ENCODE results near the gene KCNF1. TPM values are rescaled to one million over a fixed set of nuclear protein-coding genes. Genes with fewer than 3 reads are reported as not detected.

Gene KCNF1
- total RNA-seq, 2 experiments from 2014 or later = not detected

DNA sequence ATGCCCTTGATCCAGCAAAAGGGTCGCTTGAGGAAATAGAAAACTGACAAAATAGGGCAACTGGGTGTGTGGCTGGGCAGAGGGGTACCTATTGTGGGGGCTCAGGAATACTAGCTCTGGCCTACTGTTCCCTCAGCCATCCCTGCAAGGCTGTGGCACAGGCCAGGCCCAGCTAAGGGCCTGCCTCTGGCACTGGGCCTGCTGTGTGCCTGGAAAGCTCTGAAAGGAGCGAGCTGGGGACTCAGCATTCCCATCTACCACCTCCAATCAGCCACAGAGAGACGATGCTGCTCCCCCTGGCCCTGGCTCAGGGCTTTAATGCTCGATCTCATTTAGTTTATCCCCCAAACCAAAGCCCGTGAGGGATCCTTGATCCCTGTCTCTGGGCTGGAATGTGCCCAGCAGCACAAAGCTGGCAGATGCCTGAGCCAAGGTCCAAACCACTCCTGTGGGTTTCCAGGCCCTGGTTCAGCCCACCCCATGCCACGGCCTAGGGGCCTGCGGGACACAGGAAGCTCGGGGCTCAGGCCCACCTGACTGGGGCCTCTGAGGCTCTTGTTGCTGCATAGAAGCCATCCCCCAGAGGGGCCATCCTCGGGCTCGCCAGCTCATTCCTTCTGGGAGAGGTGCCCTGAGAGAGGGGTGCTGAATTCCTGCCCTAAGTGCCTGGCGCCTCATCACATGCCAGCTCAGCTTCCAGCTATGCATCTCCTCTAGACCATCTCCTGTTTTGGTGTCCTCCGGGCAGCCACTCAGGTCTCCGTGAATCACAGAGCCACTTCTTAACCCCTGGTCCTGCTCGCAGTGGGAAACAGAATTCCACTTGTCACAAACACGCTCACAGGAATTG, 43.0 kb upstream of the KCNF1 start:
- no TSS peak for BruUV-seq (replicated peaks)
- Histone ChIP-seq H3K9me2 (ENCODE audit: insufficient read depth, low read length) (no peaks in the 10 kb centered on the region), H3K27ac (ENCODE audit: low read depth, low read length, poor library complexity, severe bottlenecking) (no peak overlapping the region), H3K4me2 (ENCODE audit: low read length) (no peak overlapping the region), H3K79me2 (ENCODE audit: insufficient read depth, low read depth, low read length) (no peaks in the 10 kb centered on the region), H3K36me3 (ENCODE audit: insufficient read depth, low read length) (no peaks in the 10 kb centered on the region), H3K4me1 (ENCODE audit: insufficient read depth, low read length, poor library complexity, severe bottlenecking) (no peaks in the 10 kb centered on the region), H3K4me3 (ENCODE audit: low read depth, low read length, poor library complexity, severe bottlenecking) (no peak overlapping the region), H2AFZ (ENCODE audit: low read length) (no peak overlapping the region), H4K20me1 (ENCODE audit: insufficient read depth, low read length) (no peaks in the 10 kb centered on the region), H3K9me3 (ENCODE audit: low read length) (no peaks in the 10 kb centered on the region)
- TF ChIP-seq EZH2phosphoT487 (IDR thresholded peaks at IDR 0.05; ENCODE audit: borderline replicate concordance, low read depth, low read length) = no peak
- TF ChIP-seq, protein P1, sequence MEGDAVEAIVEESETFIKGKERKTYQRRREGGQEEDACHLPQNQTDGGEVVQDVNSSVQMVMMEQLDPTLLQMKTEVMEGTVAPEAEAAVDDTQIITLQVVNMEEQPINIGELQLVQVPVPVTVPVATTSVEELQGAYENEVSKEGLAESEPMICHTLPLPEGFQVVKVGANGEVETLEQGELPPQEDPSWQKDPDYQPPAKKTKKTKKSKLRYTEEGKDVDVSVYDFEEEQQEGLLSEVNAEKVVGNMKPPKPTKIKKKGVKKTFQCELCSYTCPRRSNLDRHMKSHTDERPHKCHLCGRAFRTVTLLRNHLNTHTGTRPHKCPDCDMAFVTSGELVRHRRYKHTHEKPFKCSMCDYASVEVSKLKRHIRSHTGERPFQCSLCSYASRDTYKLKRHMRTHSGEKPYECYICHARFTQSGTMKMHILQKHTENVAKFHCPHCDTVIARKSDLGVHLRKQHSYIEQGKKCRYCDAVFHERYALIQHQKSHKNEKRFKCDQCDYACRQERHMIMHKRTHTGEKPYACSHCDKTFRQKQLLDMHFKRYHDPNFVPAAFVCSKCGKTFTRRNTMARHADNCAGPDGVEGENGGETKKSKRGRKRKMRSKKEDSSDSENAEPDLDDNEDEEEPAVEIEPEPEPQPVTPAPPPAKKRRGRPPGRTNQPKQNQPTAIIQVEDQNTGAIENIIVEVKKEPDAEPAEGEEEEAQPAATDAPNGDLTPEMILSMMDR (conservative IDR thresholded peaks at IDR 0.05; ENCODE audit: low read length) = no peak
- POLR2A ChIA-PET = interaction anchor here (0.7 kb wide), 1 partner anchor 59 kb away, joined by 4 read pairs; no protein-coding TSS in a partner anchor
- intact Hi-C loops (cut with micrococcal nuclease; ENCODE audit: unreplicated experiment) = no loop called here
- DNase-seq (ENCODE audit: low spot score) = no peak
- CTCF ChIA-PET (ENCODE audit: unreplicated experiment) = no interaction called here

DNA sequence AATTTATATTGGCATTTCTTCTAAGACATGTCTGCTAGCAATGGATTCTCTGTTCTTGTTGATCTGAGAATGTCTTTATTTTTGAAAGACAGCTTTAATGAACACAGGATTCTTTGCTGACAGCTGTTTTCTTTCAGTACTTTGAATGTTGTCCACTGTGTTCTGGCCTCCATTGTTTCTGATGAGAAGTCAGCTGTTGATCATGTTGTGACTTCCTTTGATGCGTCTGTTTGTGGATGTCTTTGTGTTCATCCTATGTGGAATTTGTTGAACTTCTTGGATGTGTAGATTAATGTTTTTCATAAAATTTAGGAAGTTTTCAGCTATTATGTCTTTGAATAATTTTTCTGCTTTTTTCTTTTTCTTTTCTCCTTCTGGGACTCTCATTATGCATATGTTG, 39.8 kb upstream of the KCNF1 start:
- BruUV-seq (replicated peaks) = no TSS peak
- no peak for DNase-seq (ENCODE audit: low spot score)
- no peaks in the 10 kb centered on the region for H3K9me3 ChIP-seq (ENCODE audit: low read length)
- H3K4me2 ChIP-seq (ENCODE audit: low read length) = no peak overlapping the region
- no peak overlapping the region for H3K4me3 ChIP-seq (ENCODE audit: low read depth, low read length, poor library complexity, severe bottlenecking)
- POLR2A ChIA-PET = interaction anchor here (0.6 to 0.7 kb wide), 3 partner anchors 10 to 28 kb away, joined by 4 to 5 read pairs (median 5); no protein-coding TSS in a partner anchor
- H3K36me3 ChIP-seq (ENCODE audit: insufficient read depth, low read length) = no peaks in the 10 kb centered on the region
- CTCF ChIA-PET (ENCODE audit: unreplicated experiment) = no interaction called here
- H3K79me2 ChIP-seq (ENCODE audit: insufficient read depth, low read depth, low read length) = no peaks in the 10 kb centered on the region
- intact Hi-C loops (cut with micrococcal nuclease; ENCODE audit: unreplicated experiment) = no loop called here
- H3K27ac ChIP-seq (ENCODE audit: low read depth, low read length, poor library complexity, severe bottlenecking) = no peak overlapping the region
- H3K9me2 ChIP-seq (ENCODE audit: insufficient read depth, low read length) = no peaks in the 10 kb centered on the region
- no peak overlapping the region for H2AFZ ChIP-seq (ENCODE audit: low read length)
- H3K4me1 ChIP-seq (ENCODE audit: insufficient read depth, low read length, poor library complexity, severe bottlenecking) = no peaks in the 10 kb centered on the region
- H4K20me1 ChIP-seq (ENCODE audit: insufficient read depth, low read length) = no peaks in the 10 kb centered on the region
- TF ChIP-seq EZH2phosphoT487 (IDR thresholded peaks at IDR 0.05; ENCODE audit: borderline replicate concordance, low read depth, low read length) = no peak
- TF ChIP-seq, protein P1 (conservative IDR thresholded peaks at IDR 0.05; ENCODE audit: low read length) = no peak

DNA sequence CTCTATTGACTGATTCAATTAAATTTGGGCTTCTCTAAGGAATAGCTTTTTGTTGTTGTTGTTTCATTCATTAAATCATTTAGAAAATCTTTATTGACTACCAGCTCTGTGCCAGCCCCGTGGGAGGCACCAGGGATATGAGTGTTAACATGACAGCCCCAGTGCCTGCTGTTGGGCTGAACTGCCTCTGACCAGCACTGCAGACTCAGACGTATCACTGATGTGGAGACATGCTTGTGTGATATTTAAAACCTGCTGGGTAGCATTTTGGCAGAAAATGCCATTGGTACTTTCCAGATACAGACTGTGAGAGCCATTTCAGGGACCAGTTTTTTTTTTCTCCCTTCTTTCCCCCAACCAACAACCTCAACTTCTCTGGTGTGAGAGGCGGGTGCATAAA, 38.6 kb upstream of the KCNF1 start:
- CTCF ChIA-PET (ENCODE audit: unreplicated experiment) = no interaction called here
- POLR2A ChIA-PET = interaction anchor here (0.6 kb wide), 1 partner anchor 235 kb away, joined by 4 read pairs; no protein-coding TSS in a partner anchor

More for the DNA sequence above, 38.6 kb upstream of the KCNF1 start:
- Histone ChIP-seq H3K36me3 (ENCODE audit: insufficient read depth, low read length) (no peaks in the 10 kb centered on the region), H3K4me3 (ENCODE audit: low read depth, low read length, poor library complexity, severe bottlenecking) (no peak overlapping the region), H3K4me2 (ENCODE audit: low read length) (no peak overlapping the region), H3K9me2 (ENCODE audit: insufficient read depth, low read length) (no peaks in the 10 kb centered on the region), H3K9me3 (ENCODE audit: low read length) (no peaks in the 10 kb centered on the region), H2AFZ (ENCODE audit: low read length) (no peak overlapping the region), H3K4me1 (ENCODE audit: insufficient read depth, low read length, poor library complexity, severe bottlenecking) (no peaks in the 10 kb centered on the region), H4K20me1 (ENCODE audit: insufficient read depth, low read length) (no peaks in the 10 kb centered on the region), H3K79me2 (ENCODE audit: insufficient read depth, low read depth, low read length) (no peaks in the 10 kb centered on the region), H3K27ac (ENCODE audit: low read depth, low read length, poor library complexity, severe bottlenecking) (no peak overlapping the region)
- DNase-seq (ENCODE audit: low spot score) = no peak
- TF ChIP-seq, protein P1 (conservative IDR thresholded peaks at IDR 0.05; ENCODE audit: low read length) = no peak
- TF ChIP-seq EZH2phosphoT487 (IDR thresholded peaks at IDR 0.05; ENCODE audit: borderline replicate concordance, low read depth, low read length) = no peak
- no TSS peak for BruUV-seq (replicated peaks)
- intact Hi-C loops (cut with micrococcal nuclease; ENCODE audit: unreplicated experiment) = no loop called here

Measured in OCI-LY7 (cell line).